ENCODE measurements around the gene PRDM16. TPM values are rescaled to one million over a fixed set of nuclear protein-coding genes. Genes with fewer than 3 reads are reported as not detected.

Gene PRDM16
- total RNA-seq, 1 experiment from 2014 or later = 6.1 TPM

DNA sequence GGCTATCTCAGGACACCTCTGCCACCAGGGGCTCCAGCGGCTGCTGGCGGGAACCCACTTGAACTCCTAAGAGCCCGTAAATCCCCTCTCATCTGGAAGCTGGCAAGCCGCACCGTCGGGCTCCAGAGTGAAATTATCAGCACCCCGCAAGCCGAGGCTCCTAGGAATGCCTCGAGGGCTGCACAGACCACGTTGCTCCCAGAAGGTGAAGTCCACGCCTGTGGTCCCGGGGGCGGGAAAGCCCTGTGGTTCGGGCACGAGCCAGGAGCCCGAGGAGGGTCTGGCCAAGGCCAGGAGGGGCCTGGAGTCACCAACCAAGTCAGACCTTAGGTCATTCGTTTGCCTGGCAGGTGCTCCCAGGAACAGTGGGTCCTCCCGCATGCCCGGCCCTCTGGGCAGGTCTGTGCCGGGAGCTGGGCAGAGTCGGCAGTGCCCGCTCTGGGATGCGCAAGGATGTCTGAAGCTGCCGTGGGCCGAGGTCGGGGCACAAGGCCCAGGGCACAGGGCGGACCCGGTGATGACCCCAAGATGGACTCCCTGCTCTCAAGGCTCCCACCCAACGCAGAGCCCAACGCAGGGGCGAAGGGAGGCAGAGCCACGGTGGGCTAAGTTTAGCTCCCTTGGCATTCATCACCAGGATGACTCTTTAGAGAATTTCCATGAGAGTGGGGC, 38.9 kb upstream of the PRDM16 start:
- BruUV-seq (replicated peaks) = no TSS peak
- Histone ChIP-seq H3K9ac (ENCODE audit: low read length) (no peak overlapping the region), H4K20me1 (ENCODE audit: insufficient read depth) (no peaks in the 10 kb centered on the region), H3K27me3 (ENCODE audit: insufficient read depth, low read length) (peaks cover 8% of the 10 kb centered on the region; the same call in 1 of the 2 replicates), H3K4me1 (ENCODE audit: control insufficient read depth in 1 of 2, insufficient read depth in 2 of 2, low read length in 2 of 2) (no peaks in the 10 kb centered on the region), H2AFZ (ENCODE audit: low read depth, low read length, poor library complexity, severe bottlenecking) (no peak overlapping the region), H3K4me3 (replicated peaks in 1 of 2; ENCODE audit: low read depth in 1 of 2, low read length in 2 of 2) (no peak overlapping the region), H3K9me3 (ENCODE audit: control insufficient read depth in 1 of 2, insufficient read depth in 1 of 2, low read depth in 1 of 2, low read length in 2 of 2) (no peaks in the 10 kb centered on the region), H3K36me3 (ENCODE audit: control insufficient read depth in 1 of 2, insufficient read depth in 2 of 2, low read length in 2 of 2) (no peaks in the 10 kb centered on the region), H3K9me2 (ENCODE audit: insufficient read depth) (no peaks in the 10 kb centered on the region), H3K4me2 (ENCODE audit: low read length) (no peak overlapping the region), H3K27ac (ENCODE audit: low read depth, low read length) (no peak overlapping the region), H3K79me2 (ENCODE audit: insufficient read depth, low read length) (no peaks in the 10 kb centered on the region)
- DNase-seq (ENCODE audit: low read depth, low spot score) = no peak
- CTCF ChIA-PET = no interaction called here
- no peak for ATAC-seq
- POLR2A ChIA-PET = no interaction called here
- no peak for TF ChIP-seq JUND (IDR thresholded peaks at IDR 0.05)
- no peak for TF ChIP-seq ELF1 (IDR thresholded peaks at IDR 0.05; ENCODE audit: borderline replicate concordance, low read depth)
- no peak for TF ChIP-seq ZFX (IDR thresholded peaks at IDR 0.05)
- no peak for TF ChIP-seq POLR2AphosphoS5 (IDR thresholded peaks at IDR 0.05; ENCODE audit: low read depth, low read length)
- TF ChIP-seq, protein P1, sequence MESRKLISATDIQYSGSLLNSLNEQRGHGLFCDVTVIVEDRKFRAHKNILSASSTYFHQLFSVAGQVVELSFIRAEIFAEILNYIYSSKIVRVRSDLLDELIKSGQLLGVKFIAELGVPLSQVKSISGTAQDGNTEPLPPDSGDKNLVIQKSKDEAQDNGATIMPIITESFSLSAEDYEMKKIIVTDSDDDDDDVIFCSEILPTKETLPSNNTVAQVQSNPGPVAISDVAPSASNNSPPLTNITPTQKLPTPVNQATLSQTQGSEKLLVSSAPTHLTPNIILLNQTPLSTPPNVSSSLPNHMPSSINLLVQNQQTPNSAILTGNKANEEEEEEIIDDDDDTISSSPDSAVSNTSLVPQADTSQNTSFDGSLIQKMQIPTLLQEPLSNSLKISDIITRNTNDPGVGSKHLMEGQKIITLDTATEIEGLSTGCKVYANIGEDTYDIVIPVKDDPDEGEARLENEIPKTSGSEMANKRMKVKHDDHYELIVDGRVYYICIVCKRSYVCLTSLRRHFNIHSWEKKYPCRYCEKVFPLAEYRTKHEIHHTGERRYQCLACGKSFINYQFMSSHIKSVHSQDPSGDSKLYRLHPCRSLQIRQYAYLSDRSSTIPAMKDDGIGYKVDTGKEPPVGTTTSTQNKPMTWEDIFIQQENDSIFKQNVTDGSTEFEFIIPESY (IDR thresholded peaks at IDR 0.05; ENCODE audit: extremely low read depth, insufficient replicate concordance, low read length) = no peak
- no peak for TF ChIP-seq FOSL1 (IDR thresholded peaks at IDR 0.05; ENCODE audit: low read depth)
- no peak for TF ChIP-seq EGR1 (IDR thresholded peaks at IDR 0.05; ENCODE audit: low read depth)
- TF ChIP-seq EZH2phosphoT487 (IDR thresholded peaks at IDR 0.05; ENCODE audit: borderline replicate concordance) = no peak
- TF ChIP-seq SRF (IDR thresholded peaks at IDR 0.05; ENCODE audit: low read depth) = no peak
- TF ChIP-seq POLR2A (IDR thresholded peaks at IDR 0.05; ENCODE audit: borderline replicate concordance, extremely low read depth, insufficient read depth, insufficient read length) = no peak
- TF ChIP-seq EZH2 (IDR thresholded peaks at IDR 0.05) = no peak
- RAD21 ChIA-PET (ENCODE audit: low non-redundant PET in 1 of 2, low total read pairs in 2 of 2, uncharacterized antibody in 2 of 2, unreplicated experiment in 2 of 2) = no interaction called here
- intact Hi-C loops (cut with micrococcal nuclease) = no loop called here
